Spinal cord (tissue), 10 donors: ENCODE data around the gene OBP2B. TPM values are rescaled to one million over a fixed set of nuclear protein-coding genes. Genes with fewer than 3 reads are reported as not detected.
A peak's percentile ranks its signal among the peaks of the same experiment; 100 is the strongest.

ENCODE experiments used
- DNase-seq, 6 donors: peaks; one replicate each; pipeline versions ENCODE4 v3.0.0 to v3.0.0-alpha.2; 2013 to 2015; ENCODE audit warnings: low spot score in 6 of 6, low read depth in 4 of 6
- H3K27ac ChIP-seq: one replicate; pipeline ENCODE4 v1.5.1; 2013; ENCODE audit warnings: low read depth, low read length, control low read depth
- H3K27me3 ChIP-seq: one replicate; pipeline ENCODE4 v1.6.1; 2013; ENCODE audit warnings: low read length; ENCODE audit not compliant: control insufficient read depth, insufficient read depth
- H3K36me3 ChIP-seq: one replicate; pipeline ENCODE4 v1.6.1; 2013; ENCODE audit warnings: low read length; ENCODE audit not compliant: control insufficient read depth, insufficient read depth
- H3K4me1 ChIP-seq: one replicate; pipeline ENCODE4 v1.6.1; 2013; ENCODE audit warnings: low read length; ENCODE audit not compliant: control insufficient read depth, insufficient read depth
- H3K4me3 ChIP-seq: one replicate; pipeline ENCODE4 v1.5.1; 2013; ENCODE audit warnings: low read depth, low read length, control low read depth
- H3K9me3 ChIP-seq: one replicate; pipeline ENCODE4 v1.6.1; 2013; ENCODE audit warnings: low read length; ENCODE audit not compliant: control insufficient read depth, insufficient read depth
- WGBS: methylation state at CpG from one replicate; pipeline ENCODE4 v1.1.5; 2013; ENCODE audit warnings: missing lambda C conversion rate; ENCODE audit not compliant: insufficient coverage; 5-methylcytosine and 5-hydroxymethylcytosine counted together
- polyA plus RNA-seq, 2 donors: library from polyadenylated mRNA; unstranded; fragments of 120-200 nt; gene quantifications; one replicate each; pipeline ENCODE4 v1.2.1, GENCODE V29; 2013; ENCODE audit not compliant: insufficient read length in 2 of 2
- total RNA-seq, 2 donors: library from RNA; depleted of rRNA in 1 of 2; stranded (reverse); fragments of 120-200 nt in 1 of 2; fragments of >200 nt in 1 of 2; gene quantifications; one replicate each; pipeline versions ENCODE4 v1.2.3 to v1.2.4, GENCODE V29; 2013 to 2014
- donor health status: healthy.

Gene OBP2B
- total and polyA plus RNA-seq, 4 donors, result not detected

DNA sequence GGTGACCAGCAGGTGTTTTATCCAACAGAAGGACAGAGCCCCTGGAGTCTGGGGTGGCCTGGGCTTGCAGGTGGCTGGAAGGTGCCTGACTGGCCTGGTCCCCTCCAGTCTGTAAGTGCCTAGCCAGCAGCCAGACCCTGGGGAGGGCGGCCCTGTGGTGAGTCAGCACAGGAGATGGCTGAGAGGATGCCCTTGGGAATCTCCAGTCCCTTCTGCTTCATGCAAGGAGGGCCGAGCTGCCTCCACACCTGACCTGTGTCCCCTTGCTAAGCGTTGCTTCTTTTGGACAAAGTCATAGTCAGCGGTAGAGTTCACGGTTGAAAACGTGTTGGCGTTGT is 20.2 kb downstream of the OBP2B start:
- no peaks in the 10 kb centered on the region for H3K9me3 ChIP-seq
- H3K4me1 ChIP-seq, result peaks cover 6% of the 10 kb centered on the region
- no peak overlapping the region for H3K4me3 ChIP-seq
- H3K27ac ChIP-seq, result no peak overlapping the region
- H3K36me3 ChIP-seq, result no peaks in the 10 kb centered on the region
- WGBS, result 85% methylated on average over 7 of the region's 7 CpGs
- DNase-seq, result no peak
- H3K27me3 ChIP-seq, result peaks cover 5% of the 10 kb centered on the region

GRCh38 chr9:133188006-133188842 is 20.8 kb downstream of the OBP2B start:
- DNase-seq, result peak in 2 of 6 donors; percentile 15 to 17
- WGBS, result 51% methylated on average over 21 of the region's 21 CpGs
- no peaks in the 10 kb centered on the region for H3K36me3 ChIP-seq
- peaks cover 6% of the 10 kb centered on the region for H3K4me1 ChIP-seq
- no peak overlapping the region for H3K27ac ChIP-seq
- peaks cover 5% of the 10 kb centered on the region for H3K27me3 ChIP-seq
- no peak overlapping the region for H3K4me3 ChIP-seq
- H3K9me3 ChIP-seq, result no peaks in the 10 kb centered on the region

DNA sequence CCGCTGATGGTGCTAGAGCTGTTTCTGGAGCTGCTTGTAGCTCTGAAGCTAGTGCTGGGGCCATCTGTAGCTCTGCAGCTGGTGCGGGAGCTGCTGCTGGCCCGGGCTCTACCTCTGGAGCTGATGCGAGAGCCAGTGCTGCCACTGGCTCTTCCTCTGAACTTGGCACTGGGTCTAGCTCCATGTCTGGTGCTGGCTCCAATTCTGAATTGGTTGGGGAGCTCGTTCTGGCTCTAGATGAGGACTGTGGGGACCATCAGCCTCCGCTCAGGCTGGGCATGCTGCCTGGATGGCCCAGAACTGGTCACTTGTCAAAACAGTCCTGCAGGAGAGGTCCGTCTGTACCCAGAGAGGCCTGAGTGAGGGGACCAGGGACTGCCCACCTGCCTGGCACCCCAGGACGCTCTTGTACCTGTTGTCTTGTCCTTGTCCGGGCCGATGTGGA is 21.5 kb downstream of the OBP2B start:
- H3K4me3 ChIP-seq, result no peak overlapping the region
- 83% methylated on average over 10 of the region's 10 CpGs for WGBS
- no peak for DNase-seq
- peaks cover 6% of the 10 kb centered on the region for H3K4me1 ChIP-seq
- no peaks in the 10 kb centered on the region for H3K9me3 ChIP-seq
- no peak overlapping the region for H3K27ac ChIP-seq
- no peaks in the 10 kb centered on the region for H3K36me3 ChIP-seq
- H3K27me3 ChIP-seq, result peaks cover 5% of the 10 kb centered on the region

DNA sequence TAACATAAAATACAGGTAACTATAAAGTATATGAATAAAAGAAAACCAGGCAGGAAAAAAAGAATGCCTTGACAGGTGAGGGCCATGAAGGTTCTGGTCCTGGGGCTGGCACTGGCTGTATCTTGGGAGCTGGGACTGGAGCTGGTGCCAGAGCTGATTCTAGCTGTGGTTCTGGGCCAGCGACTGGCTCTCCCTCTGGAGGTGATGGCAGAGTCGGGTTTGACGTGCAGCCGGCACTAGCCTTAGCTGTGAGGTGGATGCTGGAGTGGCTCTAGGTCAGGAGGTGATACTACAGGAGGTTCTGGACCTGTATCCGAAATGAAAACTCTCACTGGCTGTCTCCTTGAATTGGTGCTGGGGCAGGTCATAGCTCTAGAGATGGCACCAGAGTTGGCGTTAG is 22.3 kb downstream of the OBP2B start:
- Histone ChIP-seq H3K36me3 (no peaks in the 10 kb centered on the region), H3K4me3 (no peak overlapping the region), H3K9me3 (no peaks in the 10 kb centered on the region), H3K4me1 (peaks cover 6% of the 10 kb centered on the region), H3K27me3 (peaks cover 7% of the 10 kb centered on the region), H3K27ac (no peak overlapping the region)
- WGBS, result 86% methylated on average over 6 of the region's 6 CpGs
- DNase-seq, result no peak

DNA sequence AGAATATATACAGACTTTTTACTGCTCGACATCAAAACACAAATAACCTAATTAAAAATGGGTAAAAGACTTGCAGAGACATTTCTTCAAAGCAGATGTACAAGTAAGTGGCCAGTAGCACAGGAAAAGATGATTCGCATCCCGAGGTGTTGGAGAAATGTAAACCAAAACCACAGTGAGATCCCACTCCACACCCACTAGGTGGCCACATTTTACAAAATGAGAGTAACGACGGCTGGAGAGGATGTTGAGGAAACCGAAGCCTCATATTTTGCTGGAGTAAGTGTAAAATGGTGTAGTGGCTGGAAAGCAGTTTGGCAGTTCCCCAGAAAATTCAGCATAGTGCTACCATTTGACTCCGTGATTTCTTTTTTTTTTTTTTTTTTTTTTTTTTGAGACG is 24.1 kb downstream of the OBP2B start:
- H3K27me3 ChIP-seq, result peaks cover 7% of the 10 kb centered on the region
- H3K4me1 ChIP-seq, result peaks cover 6% of the 10 kb centered on the region
- no peaks in the 10 kb centered on the region for H3K9me3 ChIP-seq
- no CpG with 5 or more reads among the region's 8 CpGs for WGBS
- peak in 5 of 6 donors; percentile 50 to 95 (median 63) for DNase-seq
- H3K4me3 ChIP-seq, result no peak overlapping the region
- no peaks in the 10 kb centered on the region for H3K36me3 ChIP-seq
- H3K27ac ChIP-seq, result no peak overlapping the region

DNA sequence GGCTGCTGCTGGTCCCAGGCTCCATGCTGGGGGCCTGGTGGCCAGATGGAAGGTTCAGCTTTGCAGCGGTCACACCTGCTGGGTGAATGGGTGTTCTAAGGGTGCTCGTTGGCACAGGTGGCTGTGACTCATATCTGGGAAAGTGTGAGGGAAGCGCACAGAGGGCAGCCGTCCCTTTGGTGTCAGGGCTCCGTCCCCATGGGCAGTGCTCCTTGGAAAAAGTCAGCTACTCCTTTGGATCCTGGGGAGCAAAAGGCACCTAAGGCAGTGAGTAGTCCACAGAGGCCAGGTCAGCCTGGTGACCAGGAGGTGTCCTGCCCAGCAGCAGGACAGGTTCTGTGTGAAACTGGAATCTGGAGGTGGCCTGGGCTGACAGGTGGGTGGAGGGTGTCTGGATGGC is 26.9 kb downstream of the OBP2B start:
- Histone ChIP-seq H3K4me3 (no peak overlapping the region), H3K4me1 (no peaks in the 10 kb centered on the region), H3K27ac (no peak overlapping the region), H3K9me3 (no peaks in the 10 kb centered on the region), H3K27me3 (peaks cover 2% of the 10 kb centered on the region), H3K36me3 (no peaks in the 10 kb centered on the region)
- WGBS, result 76% methylated on average over 5 of the region's 5 CpGs
- DNase-seq, result no peak

DNA sequence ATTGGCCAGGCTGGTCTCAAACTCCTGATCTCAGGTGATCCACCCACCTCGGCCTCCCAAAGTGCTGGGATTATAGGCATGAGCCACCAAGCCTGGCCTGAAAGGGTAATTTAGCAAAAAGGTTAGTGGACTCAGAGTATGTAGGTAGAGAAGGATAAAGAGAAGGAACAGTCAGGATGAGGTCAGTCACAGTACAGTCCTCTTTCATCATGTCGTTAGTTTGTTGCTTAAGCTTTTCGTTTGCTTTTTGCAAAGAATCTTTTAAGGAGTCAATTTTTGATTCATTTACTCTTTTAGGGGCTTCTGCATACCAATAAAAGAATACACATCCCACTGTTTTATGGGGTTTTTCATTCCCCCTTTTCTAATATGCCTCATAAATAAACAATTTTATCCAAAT is 27.5 kb downstream of the OBP2B start:
- Histone ChIP-seq H3K27me3 (peaks cover 2% of the 10 kb centered on the region), H3K36me3 (no peaks in the 10 kb centered on the region), H3K9me3 (no peaks in the 10 kb centered on the region), H3K4me3 (no peak overlapping the region), H3K4me1 (no peaks in the 10 kb centered on the region), H3K27ac (no peak overlapping the region)
- 100% methylated on average over 1 of the region's 3 CpGs for WGBS
- no peak for DNase-seq

GRCh38 chr9:133180953-133181352 is 28.1 kb downstream of the OBP2B start:
- 96% methylated on average over 4 of the region's 5 CpGs for WGBS

GRCh38 chr9:133173056-133173455 is 36.0 kb downstream of the OBP2B start:
- H3K4me3 ChIP-seq, result no peak overlapping the region
- H3K27ac ChIP-seq, result no peak overlapping the region
- H3K36me3 ChIP-seq, result no peaks in the 10 kb centered on the region
- H3K9me3 ChIP-seq, result no peaks in the 10 kb centered on the region
- 87% methylated on average over 6 of the region's 7 CpGs for WGBS
- H3K4me1 ChIP-seq, result no peaks in the 10 kb centered on the region
- H3K27me3 ChIP-seq, result no peaks in the 10 kb centered on the region
- no peak for DNase-seq

More at GRCh38 chr9:133180953-133181352, 28.1 kb downstream of the OBP2B start:
- no peaks in the 10 kb centered on the region for H3K4me1 ChIP-seq
- no peak overlapping the region for H3K4me3 ChIP-seq
- DNase-seq, result no peak
- no peaks in the 10 kb centered on the region for H3K36me3 ChIP-seq
- H3K27ac ChIP-seq, result no peak overlapping the region
- H3K9me3 ChIP-seq, result no peaks in the 10 kb centered on the region
- H3K27me3 ChIP-seq, result peaks cover 2% of the 10 kb centered on the region
